GM23338 (cell line): ENCODE results near the gene SLC16A2. TPM values are rescaled to one million over a fixed set of nuclear protein-coding genes. Genes with fewer than 3 reads are reported as not detected.

ENCODE experiments used
- ATAC-seq: fragments of 200-7000 bp; cut with Tn5 transposase; 3 replicates; pipeline ENCODE4 v1.9.1; 2020
- DNase-seq: peaks from one replicate; pipeline ENCODE4 v3.0.0-alpha.2; 2015; ENCODE audit warnings: low spot score
- H2AFZ ChIP-seq: fragments of 200-600 bp; sonication (generic); 2 replicates; pipeline ENCODE4 v1.8.0; 2016; ENCODE audit warnings: antibody characterized with exemption, mild to moderate bottlenecking, moderate library complexity
- H3F3A ChIP-seq: fragments of 200-600 bp; sonication (generic); replicated peaks from 2 replicates; pipeline ENCODE4 v1.8.0; 2017; ENCODE audit warnings: antibody characterized with exemption, mixed run types, low read depth
- H3K27ac ChIP-seq: fragments of 200-600 bp; sonication (generic); 2 replicates; pipeline ENCODE4 v1.6.1; 2016; ENCODE audit warnings: low read depth
- H3K27me3 ChIP-seq: fragments of 200-600 bp; sonication (generic); 2 replicates; pipeline ENCODE4 v1.8.0; 2016; ENCODE audit warnings: mild to moderate bottlenecking, mixed run types, moderate library complexity; ENCODE audit not compliant: insufficient read depth
- H3K36me3 ChIP-seq: fragments of 200-600 bp; sonication (generic); 2 replicates; pipeline ENCODE4 v1.8.0; 2016; ENCODE audit warnings: mild to moderate bottlenecking; ENCODE audit not compliant: insufficient read depth
- H3K4me1 ChIP-seq: fragments of 200-600 bp; sonication (generic); 2 replicates; pipeline ENCODE4 v1.8.0; 2016; ENCODE audit warnings: mild to moderate bottlenecking, moderate library complexity; ENCODE audit not compliant: insufficient read depth
- H3K4me2 ChIP-seq: fragments of 200-600 bp; sonication (generic); 2 replicates; pipeline ENCODE4 v1.7.1; 2017; ENCODE audit warnings: mixed run types
- H3K4me3 ChIP-seq: fragments of 200-600 bp; sonication (generic); 2 replicates; pipeline ENCODE4 v1.6.1; 2016; ENCODE audit warnings: mixed run types
- H3K79me2 ChIP-seq: fragments of 200-600 bp; sonication (generic); replicated peaks from 2 replicates; pipeline ENCODE4 v1.8.0; 2017; ENCODE audit warnings: mild to moderate bottlenecking; ENCODE audit not compliant: insufficient read depth
- H3K9me2 ChIP-seq: fragments of 200-600 bp; sonication (generic); 2 replicates; pipeline ENCODE4 v1.8.0; 2017; ENCODE audit not compliant: insufficient read depth
- H4K20me1 ChIP-seq: fragments of 200-600 bp; sonication (generic); replicated peaks from 2 replicates; pipeline ENCODE4 v1.8.0; 2017; ENCODE audit warnings: mild to moderate bottlenecking; ENCODE audit not compliant: insufficient read depth
- H3K27ac Mint-ChIP-seq: 2 replicates; pipeline ENCODE4 v1.8.0; 2020; ENCODE audit warnings: inconsistent platforms, mild to moderate bottlenecking, moderate library complexity, mixed read lengths
- H3K27me3 Mint-ChIP-seq: 3 replicates; pipeline ENCODE4 v1.8.0; 2022; ENCODE audit warnings: low read depth, mild to moderate bottlenecking, moderate library complexity, mixed read lengths, inconsistent platforms; ENCODE audit not compliant: insufficient read depth, poor library complexity
- H3K36me3 Mint-ChIP-seq: 3 replicates; pipeline ENCODE4 v1.8.0; 2021; ENCODE audit warnings: low read depth, mild to moderate bottlenecking, inconsistent platforms, moderate library complexity, mixed read lengths
- H3K4me1 Mint-ChIP-seq: 3 replicates; pipeline ENCODE4 v1.8.0; 2020; ENCODE audit warnings: mild to moderate bottlenecking, inconsistent platforms, mixed read lengths
- H3K4me3 Mint-ChIP-seq: 3 replicates; pipeline ENCODE4 v1.8.0; 2021; ENCODE audit warnings: moderate library complexity, mild to moderate bottlenecking, inconsistent platforms, mixed read lengths
- H3K9me3 Mint-ChIP-seq: 3 replicates; pipeline ENCODE4 v1.8.0; 2020; ENCODE audit warnings: moderate library complexity, mild to moderate bottlenecking, inconsistent platforms, mixed read lengths
- CREB1 ChIP-seq: fragments of 250-450 bp; sonication (Bioruptor Pico); IDR thresholded peaks from 2 replicates; pipeline ENCODE4 v1.5.0; 2020; ENCODE audit warnings: low read depth, mild to moderate bottlenecking, moderate library complexity
- EZH2phosphoT487 ChIP-seq: fragments of 200-600 bp; sonication (generic); IDR thresholded peaks from one replicate; pipeline ENCODE4 v1.8.1; 2018; ENCODE audit warnings: antibody characterized with exemption; ENCODE audit not compliant: unreplicated experiment
- JUNB ChIP-seq: IDR thresholded peaks from one replicate; pipeline ENCODE4 v1.6.1; 2016; ENCODE audit warnings: antibody characterized with exemption; ENCODE audit not compliant: unreplicated experiment
- POLR2AphosphoS5 ChIP-seq: IDR thresholded peaks from 2 replicates; pipeline ENCODE4 v1.6.1; 2016; ENCODE audit warnings: antibody characterized with exemption, low read depth
- STAT1 ChIP-seq: IDR thresholded peaks from one replicate; pipeline ENCODE4 v1.6.1; 2016; ENCODE audit warnings: antibody characterized with exemption; ENCODE audit not compliant: unreplicated experiment
- ZNF114 ChIP-seq: fragments of 250-450 bp; sonication (Bioruptor Pico); IDR thresholded peaks from 2 replicates; pipeline ENCODE4 v1.5.0; 2020; ENCODE audit warnings: mild to moderate bottlenecking, moderate library complexity
- ZNF331 ChIP-seq: fragments of 250-450 bp; sonication (Bioruptor Pico); IDR thresholded peaks from 2 replicates; pipeline ENCODE4 v1.5.0; 2020; ENCODE audit warnings: low read depth, mild to moderate bottlenecking, moderate library complexity
- polyA plus RNA-seq: library from polyadenylated mRNA; unstranded; fragments of >200 nt; fragmentation: Nextera tagmentation; extraction: Ambion mirVana; gene quantifications from 2 replicates; pipeline ENCODE4 v1.2.1, GENCODE V29; 2016
- total RNA-seq: library from RNA; depleted of rRNA; stranded (reverse); fragments of >200 nt; shearing (Covaris generic); gene quantifications from 2 replicates; pipeline ENCODE4 v1.2.3, GENCODE V29; 2014
- TF ChIP-seq, protein P1 (sequence below): fragments of 250-450 bp; sonication (Bioruptor Pico); IDR thresholded peaks from 2 replicates; pipeline ENCODE4 v1.5.0; 2020; ENCODE audit warnings: mild to moderate bottlenecking, moderate library complexity
- TF ChIP-seq, protein P2 (sequence below): IDR thresholded peaks from 2 replicates; pipeline ENCODE4 v1.6.1; 2016; ENCODE audit warnings: antibody characterized with exemption
- TF ChIP-seq, protein P3 (sequence below), 2 experiments: fragments of 200-600 bp in 1 of 2; sonication (generic) in 1 of 2; conservative IDR thresholded peaks; 2 replicates each; pipeline versions ENCODE4 v1.5.1 to v1.6.1; 2016 to 2017; ENCODE audit warnings: antibody characterized with exemption in 2 of 2, low read depth in 2 of 2, mild to moderate bottlenecking in 2 of 2, moderate library complexity in 1 of 2
- TF ChIP-seq, protein P4 (sequence below): IDR thresholded peaks from one replicate; pipeline ENCODE4 v1.6.1; 2018; ENCODE audit warnings: antibody characterized with exemption; ENCODE audit not compliant: unreplicated experiment

The SLC16A2 gene
- total and polyA plus RNA-seq, 2 experiments from 2014 or later, result 11.1 to 27.9 TPM

DNA sequence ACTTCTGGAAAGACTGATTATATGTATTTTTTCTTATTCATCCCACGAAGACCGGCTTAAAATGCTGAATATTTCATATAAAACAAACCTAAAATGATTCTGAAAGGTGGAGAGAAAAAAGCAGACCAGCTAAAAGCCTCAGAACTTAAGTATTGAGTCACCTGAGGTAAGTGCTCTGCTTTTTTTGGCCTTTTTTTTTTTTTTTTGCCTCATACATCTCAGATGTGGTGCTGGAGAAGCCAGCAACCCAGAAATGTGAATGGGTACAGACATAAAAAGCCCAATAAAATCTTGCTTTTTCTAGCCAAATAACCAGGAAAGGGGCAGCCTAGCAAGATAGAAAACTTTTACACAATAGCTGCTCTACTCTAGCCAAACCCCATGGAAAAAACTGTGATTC, 136.1 kb downstream of the SLC16A2 start (continued):
- TF ChIP-seq, protein P1, sequence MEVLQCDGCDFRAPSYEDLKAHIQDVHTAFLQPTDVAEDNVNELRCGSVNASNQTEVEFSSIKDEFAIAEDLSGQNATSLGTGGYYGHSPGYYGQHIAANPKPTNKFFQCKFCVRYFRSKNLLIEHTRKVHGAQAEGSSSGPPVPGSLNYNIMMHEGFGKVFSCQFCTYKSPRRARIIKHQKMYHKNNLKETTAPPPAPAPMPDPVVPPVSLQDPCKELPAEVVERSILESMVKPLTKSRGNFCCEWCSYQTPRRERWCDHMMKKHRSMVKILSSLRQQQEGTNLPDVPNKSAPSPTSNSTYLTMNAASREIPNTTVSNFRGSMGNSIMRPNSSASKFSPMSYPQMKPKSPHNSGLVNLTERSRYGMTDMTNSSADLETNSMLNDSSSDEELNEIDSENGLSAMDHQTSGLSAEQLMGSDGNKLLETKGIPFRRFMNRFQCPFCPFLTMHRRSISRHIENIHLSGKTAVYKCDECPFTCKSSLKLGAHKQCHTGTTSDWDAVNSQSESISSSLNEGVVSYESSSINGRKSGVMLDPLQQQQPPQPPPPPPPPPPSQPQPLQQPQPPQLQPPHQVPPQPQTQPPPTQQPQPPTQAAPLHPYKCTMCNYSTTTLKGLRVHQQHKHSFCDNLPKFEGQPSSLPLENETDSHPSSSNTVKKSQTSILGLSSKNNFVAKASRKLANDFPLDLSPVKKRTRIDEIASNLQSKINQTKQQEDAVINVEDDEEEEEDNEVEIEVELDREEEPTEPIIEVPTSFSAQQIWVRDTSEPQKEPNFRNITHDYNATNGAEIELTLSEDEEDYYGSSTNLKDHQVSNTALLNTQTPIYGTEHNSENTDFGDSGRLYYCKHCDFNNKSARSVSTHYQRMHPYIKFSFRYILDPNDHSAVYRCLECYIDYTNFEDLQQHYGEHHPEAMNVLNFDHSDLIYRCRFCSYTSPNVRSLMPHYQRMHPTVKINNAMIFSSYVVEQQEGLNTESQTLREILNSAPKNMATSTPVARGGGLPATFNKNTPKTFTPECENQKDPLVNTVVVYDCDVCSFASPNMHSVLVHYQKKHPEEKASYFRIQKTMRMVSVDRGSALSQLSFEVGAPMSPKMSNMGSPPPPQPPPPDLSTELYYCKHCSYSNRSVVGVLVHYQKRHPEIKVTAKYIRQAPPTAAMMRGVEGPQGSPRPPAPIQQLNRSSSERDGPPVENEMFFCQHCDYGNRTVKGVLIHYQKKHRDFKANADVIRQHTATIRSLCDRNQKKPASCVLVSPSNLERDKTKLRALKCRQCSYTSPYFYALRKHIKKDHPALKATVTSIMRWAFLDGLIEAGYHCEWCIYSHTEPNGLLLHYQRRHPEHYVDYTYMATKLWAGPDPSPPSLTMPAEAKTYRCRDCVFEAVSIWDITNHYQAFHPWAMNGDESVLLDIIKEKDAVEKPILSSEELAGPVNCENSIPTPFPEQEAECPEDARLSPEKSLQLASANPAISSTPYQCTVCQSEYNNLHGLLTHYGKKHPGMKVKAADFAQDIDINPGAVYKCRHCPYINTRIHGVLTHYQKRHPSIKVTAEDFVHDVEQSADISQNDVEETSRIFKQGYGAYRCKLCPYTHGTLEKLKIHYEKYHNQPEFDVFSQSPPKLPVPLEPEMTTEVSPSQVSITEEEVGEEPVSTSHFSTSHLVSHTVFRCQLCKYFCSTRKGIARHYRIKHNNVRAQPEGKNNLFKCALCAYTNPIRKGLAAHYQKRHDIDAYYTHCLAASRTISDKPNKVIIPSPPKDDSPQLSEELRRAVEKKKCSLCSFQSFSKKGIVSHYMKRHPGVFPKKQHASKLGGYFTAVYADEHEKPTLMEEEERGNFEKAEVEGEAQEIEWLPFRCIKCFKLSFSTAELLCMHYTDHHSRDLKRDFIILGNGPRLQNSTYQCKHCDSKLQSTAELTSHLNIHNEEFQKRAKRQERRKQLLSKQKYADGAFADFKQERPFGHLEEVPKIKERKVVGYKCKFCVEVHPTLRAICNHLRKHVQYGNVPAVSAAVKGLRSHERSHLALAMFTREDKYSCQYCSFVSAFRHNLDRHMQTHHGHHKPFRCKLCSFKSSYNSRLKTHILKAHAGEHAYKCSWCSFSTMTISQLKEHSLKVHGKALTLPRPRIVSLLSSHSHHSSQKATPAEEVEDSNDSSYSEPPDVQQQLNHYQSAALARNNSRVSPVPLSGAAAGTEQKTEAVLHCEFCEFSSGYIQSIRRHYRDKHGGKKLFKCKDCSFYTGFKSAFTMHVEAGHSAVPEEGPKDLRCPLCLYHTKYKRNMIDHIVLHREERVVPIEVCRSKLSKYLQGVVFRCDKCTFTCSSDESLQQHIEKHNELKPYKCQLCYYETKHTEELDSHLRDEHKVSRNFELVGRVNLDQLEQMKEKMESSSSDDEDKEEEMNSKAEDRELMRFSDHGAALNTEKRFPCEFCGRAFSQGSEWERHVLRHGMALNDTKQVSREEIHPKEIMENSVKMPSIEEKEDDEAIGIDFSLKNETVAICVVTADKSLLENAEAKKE, result no peak
- TF ChIP-seq POLR2AphosphoS5 (no peak), STAT1 (no peak)
- TF ChIP-seq, protein P2, sequence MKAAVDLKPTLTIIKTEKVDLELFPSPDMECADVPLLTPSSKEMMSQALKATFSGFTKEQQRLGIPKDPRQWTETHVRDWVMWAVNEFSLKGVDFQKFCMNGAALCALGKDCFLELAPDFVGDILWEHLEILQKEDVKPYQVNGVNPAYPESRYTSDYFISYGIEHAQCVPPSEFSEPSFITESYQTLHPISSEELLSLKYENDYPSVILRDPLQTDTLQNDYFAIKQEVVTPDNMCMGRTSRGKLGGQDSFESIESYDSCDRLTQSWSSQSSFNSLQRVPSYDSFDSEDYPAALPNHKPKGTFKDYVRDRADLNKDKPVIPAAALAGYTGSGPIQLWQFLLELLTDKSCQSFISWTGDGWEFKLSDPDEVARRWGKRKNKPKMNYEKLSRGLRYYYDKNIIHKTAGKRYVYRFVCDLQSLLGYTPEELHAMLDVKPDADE, result no peak

DNA sequence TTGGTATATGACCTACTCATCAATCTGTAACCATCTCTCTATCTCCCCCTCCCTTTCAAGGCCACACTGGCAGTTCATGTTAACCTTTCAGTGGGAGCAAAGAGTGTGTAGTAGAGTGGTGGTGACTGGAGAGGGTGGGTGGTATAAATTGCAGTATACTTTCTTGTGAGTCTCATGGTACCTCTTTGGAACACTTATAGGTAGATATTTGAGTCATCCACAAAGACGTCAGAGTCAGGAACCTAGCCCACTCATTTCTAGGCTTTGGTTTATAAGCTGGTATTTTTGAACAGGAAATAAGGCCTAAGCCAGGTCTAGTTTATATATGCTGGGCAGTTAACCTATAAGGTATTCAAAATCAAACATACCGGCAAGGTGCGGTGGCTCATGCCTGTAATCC, 156.8 kb downstream of the SLC16A2 start:
- no peak for ATAC-seq
- H3K36me3 Mint-ChIP-seq, result no peaks in the 10 kb centered on the region
- TF ChIP-seq, protein P3, sequence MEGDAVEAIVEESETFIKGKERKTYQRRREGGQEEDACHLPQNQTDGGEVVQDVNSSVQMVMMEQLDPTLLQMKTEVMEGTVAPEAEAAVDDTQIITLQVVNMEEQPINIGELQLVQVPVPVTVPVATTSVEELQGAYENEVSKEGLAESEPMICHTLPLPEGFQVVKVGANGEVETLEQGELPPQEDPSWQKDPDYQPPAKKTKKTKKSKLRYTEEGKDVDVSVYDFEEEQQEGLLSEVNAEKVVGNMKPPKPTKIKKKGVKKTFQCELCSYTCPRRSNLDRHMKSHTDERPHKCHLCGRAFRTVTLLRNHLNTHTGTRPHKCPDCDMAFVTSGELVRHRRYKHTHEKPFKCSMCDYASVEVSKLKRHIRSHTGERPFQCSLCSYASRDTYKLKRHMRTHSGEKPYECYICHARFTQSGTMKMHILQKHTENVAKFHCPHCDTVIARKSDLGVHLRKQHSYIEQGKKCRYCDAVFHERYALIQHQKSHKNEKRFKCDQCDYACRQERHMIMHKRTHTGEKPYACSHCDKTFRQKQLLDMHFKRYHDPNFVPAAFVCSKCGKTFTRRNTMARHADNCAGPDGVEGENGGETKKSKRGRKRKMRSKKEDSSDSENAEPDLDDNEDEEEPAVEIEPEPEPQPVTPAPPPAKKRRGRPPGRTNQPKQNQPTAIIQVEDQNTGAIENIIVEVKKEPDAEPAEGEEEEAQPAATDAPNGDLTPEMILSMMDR (conservative IDR thresholded peaks at IDR 0.05; ENCODE audit: low read depth in 2 of 2), result no peak
- TF ChIP-seq POLR2AphosphoS5, result no peak
- no peak for TF ChIP-seq ZNF331 (CRISPR knock-in tag)
- TF ChIP-seq ZNF114, result no peak
- no peak for TF ChIP-seq JUNB
- TF ChIP-seq, protein P2, result no peak
- TF ChIP-seq, protein P4, sequence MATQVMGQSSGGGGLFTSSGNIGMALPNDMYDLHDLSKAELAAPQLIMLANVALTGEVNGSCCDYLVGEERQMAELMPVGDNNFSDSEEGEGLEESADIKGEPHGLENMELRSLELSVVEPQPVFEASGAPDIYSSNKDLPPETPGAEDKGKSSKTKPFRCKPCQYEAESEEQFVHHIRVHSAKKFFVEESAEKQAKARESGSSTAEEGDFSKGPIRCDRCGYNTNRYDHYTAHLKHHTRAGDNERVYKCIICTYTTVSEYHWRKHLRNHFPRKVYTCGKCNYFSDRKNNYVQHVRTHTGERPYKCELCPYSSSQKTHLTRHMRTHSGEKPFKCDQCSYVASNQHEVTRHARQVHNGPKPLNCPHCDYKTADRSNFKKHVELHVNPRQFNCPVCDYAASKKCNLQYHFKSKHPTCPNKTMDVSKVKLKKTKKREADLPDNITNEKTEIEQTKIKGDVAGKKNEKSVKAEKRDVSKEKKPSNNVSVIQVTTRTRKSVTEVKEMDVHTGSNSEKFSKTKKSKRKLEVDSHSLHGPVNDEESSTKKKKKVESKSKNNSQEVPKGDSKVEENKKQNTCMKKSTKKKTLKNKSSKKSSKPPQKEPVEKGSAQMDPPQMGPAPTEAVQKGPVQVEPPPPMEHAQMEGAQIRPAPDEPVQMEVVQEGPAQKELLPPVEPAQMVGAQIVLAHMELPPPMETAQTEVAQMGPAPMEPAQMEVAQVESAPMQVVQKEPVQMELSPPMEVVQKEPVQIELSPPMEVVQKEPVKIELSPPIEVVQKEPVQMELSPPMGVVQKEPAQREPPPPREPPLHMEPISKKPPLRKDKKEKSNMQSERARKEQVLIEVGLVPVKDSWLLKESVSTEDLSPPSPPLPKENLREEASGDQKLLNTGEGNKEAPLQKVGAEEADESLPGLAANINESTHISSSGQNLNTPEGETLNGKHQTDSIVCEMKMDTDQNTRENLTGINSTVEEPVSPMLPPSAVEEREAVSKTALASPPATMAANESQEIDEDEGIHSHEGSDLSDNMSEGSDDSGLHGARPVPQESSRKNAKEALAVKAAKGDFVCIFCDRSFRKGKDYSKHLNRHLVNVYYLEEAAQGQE, result no peak
- no peak for TF ChIP-seq EZH2phosphoT487
- no peak for TF ChIP-seq CREB1 (CRISPR knock-in tag)

More for the DNA sequence above, 156.8 kb downstream of the SLC16A2 start:
- Histone ChIP-seq H3K4me3 (no peak overlapping the region), H2AFZ (no peak overlapping the region), H3F3A (no peaks in the 10 kb centered on the region), H3K27me3 (no peaks in the 10 kb centered on the region), H3K27ac (no peak overlapping the region), H3K79me2 (no peaks in the 10 kb centered on the region), H4K20me1 (no peaks in the 10 kb centered on the region), H3K4me2 (no peak overlapping the region), H3K36me3 (no peaks in the 10 kb centered on the region), H3K9me2 (no peaks in the 10 kb centered on the region), H3K4me1 (no peaks in the 10 kb centered on the region)
- no peak overlapping the region for H3K27ac Mint-ChIP-seq
- no peaks in the 10 kb centered on the region for H3K27me3 Mint-ChIP-seq
- H3K4me3 Mint-ChIP-seq, result no peak overlapping the region
- no peaks in the 10 kb centered on the region for H3K9me3 Mint-ChIP-seq
- no peaks in the 10 kb centered on the region for H3K4me1 Mint-ChIP-seq
- DNase-seq, result no peak
